HG03135 (cell line): Measurements from ENCODE around the gene EDIL3.
"Not testable (repeated sequence)": the region's sequence is repeated elsewhere in the genome, so short reads cannot be mapped to it uniquely, and the experiment has no call there.

Experiments
- ATAC-seq: cut with Tn5 transposase; IDR thresholded peaks from one replicate; pipeline ENCODE4 v1.9.1; 2021; ENCODE audit warnings: mild to moderate bottlenecking, moderate library complexity; ENCODE audit not compliant: unreplicated experiment

The EDIL3 gene

GRCh38 chr5:84379749-84380148 lies 4.9 kb downstream of the EDIL3 start:
- ATAC-seq = no peak

- no peak for ATAC-seq
Observed at GRCh38 chr5:84378961-84379360, 5.7 kb downstream of the EDIL3 start.

- no peak for ATAC-seq
Observed at GRCh38 chr5:84378420-84378819, 6.3 kb downstream of the EDIL3 start.

GRCh38 chr5:84376346-84376745 lies 8.3 kb downstream of the EDIL3 start:
- no peak for ATAC-seq

GRCh38 chr5:84374568-84374967 lies 10.1 kb downstream of the EDIL3 start:
- ATAC-seq = no peak

GRCh38 chr5:84373506-84373905 lies 11.2 kb downstream of the EDIL3 start:
- ATAC-seq = no peak

GRCh38 chr5:84372066-84372695 lies 12.5 kb downstream of the EDIL3 start:
- ATAC-seq = no peak

- no peak for ATAC-seq
Observed at GRCh38 chr5:84370176-84370575, 14.5 kb downstream of the EDIL3 start.

GRCh38 chr5:84364043-84364442 lies 20.6 kb downstream of the EDIL3 start:
- no peak for ATAC-seq

- ATAC-seq = no peak
Observed at GRCh38 chr5:84362061-84362720, 22.5 kb downstream of the EDIL3 start.

GRCh38 chr5:84361572-84361971 lies 23.1 kb downstream of the EDIL3 start:
- ATAC-seq = no peak

- ATAC-seq = no peak
Observed at GRCh38 chr5:84360056-84360455, 24.6 kb downstream of the EDIL3 start.

- ATAC-seq = no peak
Observed at GRCh38 chr5:84354101-84354500, 30.6 kb downstream of the EDIL3 start.

- ATAC-seq = no peak
Observed at GRCh38 chr5:84344788-84345187, 39.9 kb downstream of the EDIL3 start.

- no peak for ATAC-seq
Observed at GRCh38 chr5:84343171-84343570, 41.5 kb downstream of the EDIL3 start.

GRCh38 chr5:84332106-84332505 lies 52.6 kb downstream of the EDIL3 start:
- no peak for ATAC-seq

GRCh38 chr5:84327591-84327990 lies 57.1 kb downstream of the EDIL3 start:
- ATAC-seq = no peak

- ATAC-seq = no peak
Observed at GRCh38 chr5:84322646-84323045, 62.0 kb downstream of the EDIL3 start.

GRCh38 chr5:84317826-84318225 lies 66.9 kb downstream of the EDIL3 start:
- ATAC-seq = not testable (repeated sequence)

GRCh38 chr5:84312280-84312679 lies 72.4 kb downstream of the EDIL3 start:
- ATAC-seq = not testable (repeated sequence)

GRCh38 chr5:84309850-84310249 lies 74.8 kb downstream of the EDIL3 start:
- ATAC-seq = not testable (repeated sequence)

GRCh38 chr5:84306601-84307000 lies 78.1 kb downstream of the EDIL3 start:
- no peak for ATAC-seq

GRCh38 chr5:84304599-84304998 lies 80.1 kb downstream of the EDIL3 start:
- ATAC-seq = no peak
